ENCODE measurements around the gene PHF3.
"Not testable (repeated sequence)": the region's sequence is repeated elsewhere in the genome, so short reads cannot be mapped to it uniquely, and the experiment has no call there.

Gene PHF3

GRCh38 chr6:63731930-63732329 lies 96.3 kb downstream of the PHF3 start:
- TF ChIP-seq MAX (IDR thresholded peaks at IDR 0.05; ENCODE audit: low read depth, low read length) (no peak), MYC (IDR thresholded peaks at IDR 0.05; ENCODE audit: low read depth, low read length) (no peak), CTCF (IDR thresholded peaks at IDR 0.05; ENCODE audit: low read depth, low read length) (no peak)
- no peak overlapping the region for H3K4me3 ChIP-seq (ENCODE audit: low read depth, low read length)
- DNase-seq (ENCODE audit: low read depth): no peak

DNA sequence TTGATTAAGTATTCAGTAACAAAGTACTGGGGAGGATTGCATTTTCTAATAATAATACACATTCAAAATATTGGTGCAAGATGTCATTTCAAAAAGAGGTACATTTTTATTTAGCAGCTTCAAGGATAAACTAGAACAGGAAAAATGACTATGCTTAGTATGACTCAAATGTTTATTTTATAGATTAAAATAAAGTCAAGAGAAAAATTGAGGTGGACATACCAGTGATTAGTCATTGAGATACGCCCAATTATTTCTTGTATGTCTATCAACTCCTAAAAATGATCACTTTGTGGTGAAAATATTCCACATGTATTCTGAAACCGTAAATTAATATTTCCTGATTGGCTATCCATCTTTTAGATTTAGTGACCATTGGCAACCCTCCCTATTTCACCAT lies 96.7 kb downstream of the PHF3 start:
- no peak for DNase-seq (ENCODE audit: low read depth)
- TF ChIP-seq POLR2A (IDR thresholded peaks at IDR 0.05; ENCODE audit: extremely low read depth, insufficient read length): no peak
- TF ChIP-seq MYC (IDR thresholded peaks at IDR 0.05; ENCODE audit: low read depth, low read length): no peak
- no peak for TF ChIP-seq MAX (IDR thresholded peaks at IDR 0.05; ENCODE audit: low read depth, low read length)
- no peak for TF ChIP-seq CTCF (IDR thresholded peaks at IDR 0.05; ENCODE audit: low read depth, low read length)
- no peak overlapping the region for H3K4me3 ChIP-seq (ENCODE audit: low read depth, low read length)

GRCh38 chr6:63734923-63735322 lies 99.3 kb downstream of the PHF3 start:
- H3K4me3 ChIP-seq (ENCODE audit: low read depth, low read length): no peak overlapping the region
- DNase-seq (ENCODE audit: low read depth): no peak
- TF ChIP-seq POLR2A (IDR thresholded peaks at IDR 0.05; ENCODE audit: extremely low read depth, insufficient read length) (no peak), CTCF (IDR thresholded peaks at IDR 0.05; ENCODE audit: low read depth, low read length) (no peak), MAX (IDR thresholded peaks at IDR 0.05; ENCODE audit: low read depth, low read length) (no peak), MYC (IDR thresholded peaks at IDR 0.05; ENCODE audit: low read depth, low read length) (no peak)

- not testable (repeated sequence) for H3K4me3 ChIP-seq (ENCODE audit: low read depth, low read length); DNase-seq (ENCODE audit: low read depth)
Observed at GRCh38 chr6:63738190-63738589, 102.6 kb downstream of the PHF3 start.

DNA sequence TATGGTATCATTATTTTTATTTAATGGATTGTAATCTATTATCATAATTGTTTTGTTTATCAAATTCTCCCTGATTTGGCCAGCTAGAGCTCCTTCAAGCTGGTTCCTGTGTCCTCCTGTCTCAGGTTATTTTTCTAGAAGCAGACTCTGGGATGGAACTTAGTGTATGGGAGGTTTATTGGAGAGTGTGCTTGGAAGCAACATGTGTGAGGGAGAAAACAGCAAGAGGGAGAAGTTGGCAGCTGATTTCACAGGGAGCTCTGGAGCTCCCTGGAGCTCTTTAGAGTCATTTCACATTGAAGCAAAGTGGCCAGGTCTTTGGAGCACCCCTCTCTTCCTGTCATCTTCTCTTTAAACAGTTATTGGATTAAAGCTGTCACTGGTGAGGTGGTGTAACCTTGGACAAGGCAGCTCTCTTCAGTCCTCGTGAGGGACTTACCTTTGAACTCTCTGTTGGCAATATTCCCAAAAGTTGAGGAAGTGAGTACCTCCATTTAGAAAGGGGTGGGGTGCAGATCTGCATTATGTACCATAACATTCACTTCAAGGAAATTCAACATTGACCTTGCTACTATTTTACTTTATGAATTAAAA lies 103.6 kb downstream of the PHF3 start:
- H3K4me3 ChIP-seq (ENCODE audit: low read depth, low read length): no peak overlapping the region
- TF ChIP-seq MYC (IDR thresholded peaks at IDR 0.05; ENCODE audit: low read depth, low read length) (no peak), MAX (IDR thresholded peaks at IDR 0.05; ENCODE audit: low read depth, low read length) (no peak), CTCF (IDR thresholded peaks at IDR 0.05; ENCODE audit: low read depth, low read length) (no peak), POLR2A (IDR thresholded peaks at IDR 0.05; ENCODE audit: extremely low read depth, insufficient read length) (no peak)
- DNase-seq (ENCODE audit: low read depth): no peak

GRCh38 chr6:63740709-63741108 lies 105.1 kb downstream of the PHF3 start:
- no peak overlapping the region for H3K4me3 ChIP-seq (ENCODE audit: low read depth, low read length)
- TF ChIP-seq CTCF (IDR thresholded peaks at IDR 0.05; ENCODE audit: low read depth, low read length) (no peak), POLR2A (IDR thresholded peaks at IDR 0.05; ENCODE audit: extremely low read depth, insufficient read length) (no peak), MAX (IDR thresholded peaks at IDR 0.05; ENCODE audit: low read depth, low read length) (no peak), MYC (IDR thresholded peaks at IDR 0.05; ENCODE audit: low read depth, low read length) (no peak)
- no peak for DNase-seq (ENCODE audit: low read depth)
